ENCODE measurements around the gene SUGCT. TPM values are rescaled to one million over a fixed set of nuclear protein-coding genes. Genes with fewer than 3 reads are reported as not detected.
A peak's percentile ranks its signal among the peaks of the same experiment; 100 is the strongest.
"Not testable (repeated sequence)": the region's sequence is repeated elsewhere in the genome, so short reads cannot be mapped to it uniquely, and the experiment has no call there.

The SUGCT gene
- total and polyA plus RNA-seq, 4 donors, result 2.4 to 5.3 (median 3.3) TPM

DNA sequence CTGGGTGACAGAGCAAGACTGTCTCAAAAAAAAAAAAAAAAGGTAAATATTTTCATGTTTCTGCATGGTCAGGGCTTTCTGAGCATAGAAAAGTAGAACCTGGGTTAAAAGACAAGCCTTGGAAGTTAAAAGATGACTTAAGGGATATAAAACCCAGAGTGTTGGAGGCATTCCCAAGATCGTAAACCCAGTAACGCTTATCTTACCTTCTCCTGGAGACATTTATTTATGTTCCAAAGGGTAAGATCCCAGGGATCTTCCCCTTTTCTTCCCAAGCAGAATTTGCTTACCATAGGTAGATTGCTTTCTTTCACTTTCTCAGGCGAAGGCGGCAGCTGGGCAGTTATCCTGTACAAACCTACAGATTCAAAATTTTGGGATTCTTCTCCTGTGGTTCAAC is 22.2 kb downstream of the SUGCT start:
- no peaks in the 10 kb centered on the region for H3K9me3 ChIP-seq (ENCODE audit: control insufficient read depth, insufficient read depth, low read length)
- WGBS (ENCODE audit: insufficient coverage), result 80% methylated on average over 2 of the region's 4 CpGs

GRCh38 chr7:40162516-40162915 is 27.7 kb downstream of the SUGCT start:
- Histone ChIP-seq H3K9me3 (ENCODE audit: control insufficient read depth, insufficient read depth, low read length) (no peaks in the 10 kb centered on the region), H3K27ac (ENCODE audit: low read depth, low read length) (no peak overlapping the region), H3K4me1 (ENCODE audit: control insufficient read depth, insufficient read depth, low read length) (no peaks in the 10 kb centered on the region), H3K27me3 (ENCODE audit: control insufficient read depth, insufficient read depth, low read length) (no peaks in the 10 kb centered on the region), H3K4me3 (ENCODE audit: low read depth, low read length) (no peak overlapping the region), H3K36me3 (ENCODE audit: control insufficient read depth, insufficient read depth, low read length) (no peaks in the 10 kb centered on the region)
- no peak for DNase-seq (ENCODE audit: low read depth in 4 of 6, low spot score in 6 of 6)
- no CpG with 5 or more reads among the region's 2 CpGs for WGBS (ENCODE audit: insufficient coverage)

More for the DNA sequence above, 22.2 kb downstream of the SUGCT start:
- Histone ChIP-seq H3K4me3 (ENCODE audit: low read depth, low read length) (no peak overlapping the region), H3K27me3 (ENCODE audit: control insufficient read depth, insufficient read depth, low read length) (no peaks in the 10 kb centered on the region), H3K36me3 (ENCODE audit: control insufficient read depth, insufficient read depth, low read length) (no peaks in the 10 kb centered on the region), H3K27ac (ENCODE audit: low read depth, low read length) (no peak overlapping the region), H3K4me1 (ENCODE audit: control insufficient read depth, insufficient read depth, low read length) (no peaks in the 10 kb centered on the region)
- no peak for DNase-seq (ENCODE audit: low read depth in 4 of 6, low spot score in 6 of 6)

DNA sequence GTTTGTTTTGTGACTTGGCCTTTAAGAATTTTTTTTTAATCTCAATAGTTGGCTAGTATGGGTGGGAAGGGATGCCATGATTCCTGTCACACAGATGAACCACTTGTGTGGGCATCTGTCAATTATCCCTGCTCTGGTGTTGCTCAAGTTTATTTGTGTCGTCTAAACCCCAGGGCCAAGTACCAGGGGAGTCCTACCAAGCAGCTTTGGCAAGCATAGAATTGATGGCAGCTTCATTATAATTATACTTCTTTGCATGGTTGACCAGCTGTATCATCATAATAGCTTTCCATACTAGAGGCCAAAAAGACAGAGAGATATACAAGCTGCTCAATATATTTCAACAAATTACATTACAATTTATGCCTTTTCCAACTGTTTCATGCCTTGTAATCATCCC is 30.4 kb downstream of the SUGCT start:
- no peaks in the 10 kb centered on the region for H3K36me3 ChIP-seq (ENCODE audit: control insufficient read depth, insufficient read depth, low read length)
- H3K27me3 ChIP-seq (ENCODE audit: control insufficient read depth, insufficient read depth, low read length), result no peaks in the 10 kb centered on the region
- no peaks in the 10 kb centered on the region for H3K4me1 ChIP-seq (ENCODE audit: control insufficient read depth, insufficient read depth, low read length)
- H3K27ac ChIP-seq (ENCODE audit: low read depth, low read length), result no peak overlapping the region
- H3K9me3 ChIP-seq (ENCODE audit: control insufficient read depth, insufficient read depth, low read length), result no peaks in the 10 kb centered on the region
- H3K4me3 ChIP-seq (ENCODE audit: low read depth, low read length), result no peak overlapping the region
- 60% methylated on average over 1 of the region's 1 CpG for WGBS (ENCODE audit: insufficient coverage)
- peak in 4 of 6 donors; percentile 21 to 86 (median 36) for DNase-seq (ENCODE audit: low read depth in 4 of 6, low spot score in 6 of 6)

GRCh38 chr7:40167291-40167690 is 32.5 kb downstream of the SUGCT start:
- Histone ChIP-seq H3K4me1 (ENCODE audit: control insufficient read depth, insufficient read depth, low read length) (no peaks in the 10 kb centered on the region), H3K36me3 (ENCODE audit: control insufficient read depth, insufficient read depth, low read length) (no peaks in the 10 kb centered on the region), H3K27me3 (ENCODE audit: control insufficient read depth, insufficient read depth, low read length) (no peaks in the 10 kb centered on the region), H3K4me3 (ENCODE audit: low read depth, low read length) (no peak overlapping the region), H3K9me3 (ENCODE audit: control insufficient read depth, insufficient read depth, low read length) (no peaks in the 10 kb centered on the region), H3K27ac (ENCODE audit: low read depth, low read length) (no peak overlapping the region)
- WGBS (ENCODE audit: insufficient coverage), result 88% methylated on average over 3 of the region's 3 CpGs
- DNase-seq (ENCODE audit: low read depth in 4 of 6, low spot score in 6 of 6), result no peak

DNA sequence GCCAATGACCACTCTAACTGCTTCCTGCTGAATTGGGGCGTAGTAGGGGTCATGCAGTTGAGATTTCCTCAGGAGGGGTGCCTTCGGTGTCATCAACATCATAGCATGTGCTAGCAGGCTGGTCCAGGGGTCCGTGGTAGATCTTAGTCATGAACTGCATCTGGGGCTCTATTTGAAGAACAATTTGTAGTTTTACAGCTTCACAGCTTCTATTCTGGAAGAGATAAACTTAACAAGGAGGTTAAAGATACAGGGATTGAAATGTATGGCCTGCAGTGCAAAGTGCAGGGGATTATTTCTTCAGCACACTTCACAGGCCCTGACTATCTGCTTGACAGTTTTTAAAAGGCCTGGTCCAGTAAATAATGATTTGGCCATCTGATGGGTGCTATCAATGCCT is 33.5 kb downstream of the SUGCT start:
- H3K9me3 ChIP-seq (ENCODE audit: control insufficient read depth, insufficient read depth, low read length); H3K4me1 ChIP-seq (ENCODE audit: control insufficient read depth, insufficient read depth, low read length); H3K27me3 ChIP-seq (ENCODE audit: control insufficient read depth, insufficient read depth, low read length); DNase-seq (ENCODE audit: low read depth in 4 of 6, low spot score in 6 of 6); H3K4me3 ChIP-seq (ENCODE audit: low read depth, low read length); H3K36me3 ChIP-seq (ENCODE audit: control insufficient read depth, insufficient read depth, low read length); H3K27ac ChIP-seq (ENCODE audit: low read depth, low read length): not testable (repeated sequence)
- WGBS (ENCODE audit: insufficient coverage), result 80% methylated on average over 1 of the region's 3 CpGs

- H3K36me3 ChIP-seq (ENCODE audit: control insufficient read depth, insufficient read depth, low read length); H3K27ac ChIP-seq (ENCODE audit: low read depth, low read length); H3K4me3 ChIP-seq (ENCODE audit: low read depth, low read length); DNase-seq (ENCODE audit: low read depth in 4 of 6, low spot score in 6 of 6); H3K27me3 ChIP-seq (ENCODE audit: control insufficient read depth, insufficient read depth, low read length); H3K4me1 ChIP-seq (ENCODE audit: control insufficient read depth, insufficient read depth, low read length); H3K9me3 ChIP-seq (ENCODE audit: control insufficient read depth, insufficient read depth, low read length): not testable (repeated sequence)
- 93% methylated on average over 9 of the region's 13 CpGs for WGBS (ENCODE audit: insufficient coverage)
These were observed 38.3 kb downstream of the SUGCT start for GRCh38 chr7:40173121-40173520.

- not testable (repeated sequence) for H3K4me1 ChIP-seq (ENCODE audit: control insufficient read depth, insufficient read depth, low read length); H3K27ac ChIP-seq (ENCODE audit: low read depth, low read length); H3K9me3 ChIP-seq (ENCODE audit: control insufficient read depth, insufficient read depth, low read length); H3K27me3 ChIP-seq (ENCODE audit: control insufficient read depth, insufficient read depth, low read length); H3K4me3 ChIP-seq (ENCODE audit: low read depth, low read length); H3K36me3 ChIP-seq (ENCODE audit: control insufficient read depth, insufficient read depth, low read length); DNase-seq (ENCODE audit: low read depth in 4 of 6, low spot score in 6 of 6)
- WGBS (ENCODE audit: insufficient coverage), result 91% methylated on average over 4 of the region's 6 CpGs
These were observed 40.5 kb downstream of the SUGCT start for GRCh38 chr7:40175256-40175655.

- 92% methylated on average over 4 of the region's 9 CpGs for WGBS (ENCODE audit: insufficient coverage)
- Histone ChIP-seq H3K36me3 (ENCODE audit: control insufficient read depth, insufficient read depth, low read length) (no peaks in the 10 kb centered on the region), H3K9me3 (ENCODE audit: control insufficient read depth, insufficient read depth, low read length) (no peaks in the 10 kb centered on the region), H3K27ac (ENCODE audit: low read depth, low read length) (no peak overlapping the region), H3K27me3 (ENCODE audit: control insufficient read depth, insufficient read depth, low read length) (no peaks in the 10 kb centered on the region), H3K4me1 (ENCODE audit: control insufficient read depth, insufficient read depth, low read length) (no peaks in the 10 kb centered on the region), H3K4me3 (ENCODE audit: low read depth, low read length) (no peak overlapping the region)
- no peak for DNase-seq (ENCODE audit: low read depth in 4 of 6, low spot score in 6 of 6)
These were observed 41.1 kb downstream of the SUGCT start for GRCh38 chr7:40175725-40176510.

DNA sequence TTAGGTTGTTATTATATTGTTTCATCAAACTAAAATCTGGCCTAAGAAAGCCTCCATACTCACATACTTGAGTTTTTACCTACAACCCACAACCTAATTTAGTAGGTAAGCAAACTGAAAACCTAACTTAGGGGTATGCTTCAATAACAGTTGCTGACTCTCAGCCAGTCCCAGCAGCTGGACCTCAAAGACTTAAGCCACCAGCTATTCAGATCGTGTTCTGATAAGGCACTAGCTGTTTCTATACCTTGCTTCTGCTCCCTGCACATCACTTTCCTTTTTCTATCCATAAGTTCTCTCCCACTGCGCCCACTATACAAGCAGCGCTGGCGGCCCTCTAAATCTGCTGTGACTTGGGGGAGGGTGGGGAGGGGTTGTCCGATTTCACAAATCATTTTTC is 42.3 kb downstream of the SUGCT start:
- Histone ChIP-seq H3K27me3 (ENCODE audit: control insufficient read depth, insufficient read depth, low read length) (no peaks in the 10 kb centered on the region), H3K36me3 (ENCODE audit: control insufficient read depth, insufficient read depth, low read length) (no peaks in the 10 kb centered on the region), H3K27ac (ENCODE audit: low read depth, low read length) (no peak overlapping the region), H3K4me1 (ENCODE audit: control insufficient read depth, insufficient read depth, low read length) (no peaks in the 10 kb centered on the region), H3K9me3 (ENCODE audit: control insufficient read depth, insufficient read depth, low read length) (no peaks in the 10 kb centered on the region), H3K4me3 (ENCODE audit: low read depth, low read length) (no peak overlapping the region)
- no peak for DNase-seq (ENCODE audit: low read depth in 4 of 6, low spot score in 6 of 6)
- WGBS (ENCODE audit: insufficient coverage), result no CpG with 5 or more reads among the region's 5 CpGs

DNA sequence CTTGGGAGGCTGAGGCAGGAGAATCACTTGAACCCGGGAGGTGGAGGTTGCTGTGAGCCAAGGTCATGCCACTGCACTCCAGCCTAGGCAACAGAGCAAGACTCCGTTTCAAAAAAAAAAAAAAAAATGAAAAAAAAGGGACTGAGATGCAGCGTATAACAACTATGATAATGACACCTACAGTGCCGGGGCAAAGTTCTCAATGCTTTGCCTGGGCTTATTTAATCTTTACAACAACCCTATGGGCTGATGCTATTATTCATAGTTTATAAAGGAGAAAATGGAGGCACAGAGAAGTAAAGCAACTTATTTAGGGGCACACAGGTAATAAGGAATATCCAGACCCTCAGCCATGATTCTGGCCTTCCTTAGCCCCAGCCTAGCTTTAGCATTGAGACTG is 47.6 kb downstream of the SUGCT start:
- no peak for DNase-seq (ENCODE audit: low read depth in 4 of 6, low spot score in 6 of 6)

More for the DNA sequence above, 47.6 kb downstream of the SUGCT start:
- Histone ChIP-seq H3K9me3 (ENCODE audit: control insufficient read depth, insufficient read depth, low read length) (no peaks in the 10 kb centered on the region), H3K27ac (ENCODE audit: low read depth, low read length) (no peak overlapping the region), H3K4me3 (ENCODE audit: low read depth, low read length) (no peak overlapping the region), H3K36me3 (ENCODE audit: control insufficient read depth, insufficient read depth, low read length) (no peaks in the 10 kb centered on the region), H3K4me1 (ENCODE audit: control insufficient read depth, insufficient read depth, low read length) (no peaks in the 10 kb centered on the region), H3K27me3 (ENCODE audit: control insufficient read depth, insufficient read depth, low read length) (no peaks in the 10 kb centered on the region)
- 100% methylated on average over 1 of the region's 4 CpGs for WGBS (ENCODE audit: insufficient coverage)

Data from spinal cord (tissue), 10 donors.